Astrocyte of the spinal cord (primary cell): ENCODE data around the gene UBE2K.
"Not testable (repeated sequence)": the region's sequence is repeated elsewhere in the genome, so short reads cannot be mapped to it uniquely, and the experiment has no call there.

Experiments
- DNase-seq: peaks from one replicate; pipeline ENCODE4 v3.0.0; 2011; ENCODE audit warnings: low read depth, low spot score
- H3K4me3 ChIP-seq: 2 replicates; pipeline ENCODE4 v1.5.1; 2011; ENCODE audit warnings: low read depth, mild to moderate bottlenecking, low read length, moderate library complexity
- CTCF ChIP-seq: IDR thresholded peaks from 2 replicates; pipeline ENCODE4 v1.5.1; 2012; ENCODE audit warnings: low read depth, mild to moderate bottlenecking, low read length, inconsistent platforms
- in situ Hi-C: cut with HindIII; loops from 2 replicates; pipeline ENCODE4 v1.10.0; 2017; ENCODE audit warnings: low sequenced_read_pairs

Gene UBE2K

DNA sequence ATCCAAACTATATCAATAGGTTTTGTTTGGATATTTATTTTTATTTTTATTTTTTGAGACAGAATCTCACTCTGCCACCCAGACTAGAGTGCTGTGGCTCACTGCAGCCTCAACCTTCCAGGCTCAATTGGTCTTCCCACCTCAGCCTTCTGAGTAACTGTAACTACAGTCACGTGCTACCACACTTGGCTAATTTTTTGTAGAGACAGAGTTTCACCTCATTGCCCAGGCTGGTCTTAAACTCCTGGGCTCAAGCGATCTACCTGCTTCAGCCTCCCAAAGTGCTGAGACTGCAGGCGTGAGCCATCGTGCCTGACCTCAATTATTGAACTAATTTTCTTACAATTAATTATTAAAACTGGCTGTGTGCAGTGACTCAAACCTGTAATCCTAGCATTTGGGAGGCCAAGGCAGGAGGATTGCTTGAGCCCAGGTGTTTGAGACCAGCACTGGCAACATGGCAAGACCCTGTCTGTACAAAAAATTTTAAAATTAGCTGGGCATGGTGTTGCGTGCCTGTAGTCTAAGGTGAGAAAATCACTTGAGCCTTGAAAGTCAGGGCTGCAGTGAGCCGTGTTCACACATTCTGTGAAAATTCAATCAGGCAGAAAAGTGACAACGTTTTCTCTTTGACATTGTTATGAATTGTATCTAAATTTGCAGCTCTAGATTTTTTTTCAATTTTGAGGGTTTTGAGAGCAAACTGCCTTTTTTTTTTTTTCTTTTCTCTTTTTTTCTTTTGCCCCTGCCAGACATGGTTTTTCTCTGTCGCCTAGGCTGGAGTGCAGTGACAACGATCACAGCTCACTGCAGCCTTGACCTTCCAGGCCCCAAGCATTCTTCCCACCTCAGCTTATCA lies 66.0 kb downstream of the UBE2K start:
- TF ChIP-seq CTCF = no peak
- no peak for DNase-seq
- in situ Hi-C loops = no loop called here

GRCh38 chr4:39770005-39770404 lies 72.1 kb downstream of the UBE2K start:
- in situ Hi-C loops = no loop called here
- no peak for DNase-seq
- TF ChIP-seq CTCF = no peak
- no peak overlapping the region for H3K4me3 ChIP-seq

More for the DNA sequence above, 66.0 kb downstream of the UBE2K start:
- H3K4me3 ChIP-seq = no peak overlapping the region

GRCh38 chr4:39770471-39770870 lies 72.5 kb downstream of the UBE2K start:
- no peak overlapping the region for H3K4me3 ChIP-seq
- in situ Hi-C loops = no loop called here
- no peak for TF ChIP-seq CTCF
- no peak for DNase-seq

DNA sequence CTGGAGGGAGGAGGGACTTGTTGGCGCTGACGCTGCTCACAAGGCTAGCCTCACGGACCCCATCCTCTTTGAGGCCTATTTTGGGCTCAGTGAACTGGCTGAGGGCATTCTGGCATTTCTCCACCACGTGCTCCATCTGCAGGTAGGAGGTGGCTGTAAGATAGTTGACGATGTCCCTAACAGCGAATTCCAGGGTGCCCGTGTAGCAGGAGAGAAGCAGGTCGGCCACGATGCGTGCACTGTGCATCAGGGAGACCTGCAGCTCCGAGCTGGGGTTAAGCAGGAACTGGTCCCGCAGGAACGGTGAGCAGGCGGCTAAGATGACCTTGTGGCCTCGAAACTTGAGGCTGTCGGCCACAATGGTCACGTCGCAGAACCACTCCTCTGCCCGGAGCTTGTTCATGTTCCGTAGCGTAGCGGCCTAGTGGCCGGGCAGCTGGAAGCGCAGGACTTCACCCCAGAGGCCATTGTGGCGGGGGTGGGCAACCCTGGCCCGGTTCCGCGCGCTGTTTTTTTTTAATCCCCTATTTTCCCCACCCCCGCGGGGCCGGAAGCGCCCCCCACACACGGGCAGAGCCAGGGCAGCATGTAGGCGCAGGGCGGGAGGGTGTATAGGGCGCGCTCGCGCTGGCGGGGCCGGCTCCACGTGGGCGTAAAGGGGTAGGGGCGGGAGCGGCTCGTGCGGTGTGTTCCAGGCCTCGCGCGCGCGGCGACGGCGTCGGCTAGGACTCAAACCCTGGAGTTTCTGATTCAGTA lies 73.2 kb downstream of the UBE2K start:
- TF ChIP-seq CTCF = no peak
- no peak for DNase-seq
- in situ Hi-C loops = no loop called here
- H3K4me3 ChIP-seq = no peak overlapping the region

- in situ Hi-C loops, DNase-seq, H3K4me3 ChIP-seq: not testable (repeated sequence)
These were observed 84.1 kb downstream of the UBE2K start for GRCh38 chr4:39781988-39782387.

DNA sequence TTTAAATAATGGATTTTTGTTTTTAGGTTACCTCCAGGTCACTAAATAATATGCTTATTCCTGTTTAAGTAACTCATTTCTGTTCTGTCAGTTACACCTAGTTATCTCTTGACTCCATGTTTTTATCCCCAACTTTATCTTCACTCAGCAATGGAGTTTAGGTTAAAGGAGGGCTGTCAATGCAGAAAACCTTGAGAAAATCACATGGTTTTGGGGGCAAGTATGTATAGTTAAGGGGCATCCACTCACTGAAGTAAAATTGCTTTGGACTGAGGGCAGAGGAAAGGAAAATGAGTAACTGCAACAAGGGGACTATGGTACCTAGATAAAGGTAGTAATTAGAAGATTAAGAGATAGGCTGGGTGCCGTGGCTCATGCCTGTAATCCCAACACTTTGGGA lies 87.1 kb downstream of the UBE2K start:
- TF ChIP-seq CTCF = no peak
- in situ Hi-C loops = no loop called here
- no peak overlapping the region for H3K4me3 ChIP-seq
- no peak for DNase-seq

GRCh38 chr4:39786838-39787237 lies 88.9 kb downstream of the UBE2K start:
- TF ChIP-seq CTCF = no peak
- no peak for DNase-seq
- no peak overlapping the region for H3K4me3 ChIP-seq
- in situ Hi-C loops = no loop called here
